Muscle of leg (tissue), 11 donors: Measurements from ENCODE around the gene FMOD. TPM values are rescaled to one million over a fixed set of nuclear protein-coding genes. Genes with fewer than 3 reads are reported as not detected.

Experiments used
- DNase-seq: peaks from one replicate; pipeline ENCODE4 v3.0.0; 2013
- H3K27ac ChIP-seq: one replicate; pipeline ENCODE4 v1.5.1; 2013; ENCODE audit warnings: mild to moderate bottlenecking, low read length, control low read depth
- H3K27me3 ChIP-seq: one replicate; pipeline ENCODE4 v1.6.1; 2013; ENCODE audit warnings: low read length; ENCODE audit not compliant: control insufficient read depth, insufficient read depth
- H3K36me3 ChIP-seq: one replicate; pipeline ENCODE4 v1.6.1; 2013; ENCODE audit warnings: low read length; ENCODE audit not compliant: control insufficient read depth, insufficient read depth
- H3K4me1 ChIP-seq: one replicate; pipeline ENCODE4 v1.6.1; 2013; ENCODE audit warnings: low read length; ENCODE audit not compliant: control insufficient read depth, insufficient read depth
- H3K4me3 ChIP-seq: one replicate; pipeline ENCODE4 v1.5.1; 2013; ENCODE audit warnings: low read length, control low read depth
- H3K9me3 ChIP-seq: replicated peaks from 2 replicates; pipeline ENCODE4 v1.6.1; 2013; ENCODE audit warnings: low read depth, low read length; ENCODE audit not compliant: control insufficient read depth
- WGBS: methylation state at CpG from one replicate; pipeline ENCODE4 v1.1.5; 2013; ENCODE audit warnings: missing lambda C conversion rate; ENCODE audit not compliant: insufficient coverage; 5-methylcytosine and 5-hydroxymethylcytosine counted together
- polyA plus RNA-seq, 8 donors: library from polyadenylated mRNA; unstranded; fragments of 120-200 nt; gene quantifications; one replicate each; pipeline versions ENCODE4 v1.2.1 to v1.2.3, GENCODE V29; 2013; ENCODE audit warnings: inconsistent platforms in 1 of 8, low replicate concordance in 1 of 8; ENCODE audit not compliant: insufficient read length in 8 of 8, insufficient read depth in 1 of 8
- total RNA-seq: library from RNA; stranded (reverse); fragments of 120-200 nt; gene quantifications from one replicate; pipeline ENCODE4 v1.2.4, GENCODE V29; 2013

The FMOD gene
- total and polyA plus RNA-seq, 9 donors: 55.0 to 493 (median 161) TPM

GRCh38 chr1:203346060-203346768 is 4.7 kb downstream of the FMOD start:
- Histone ChIP-seq H3K4me3 (no peak overlapping the region), H3K36me3 (peaks cover 20% of the 10 kb centered on the region), H3K9me3 (no peaks in the 10 kb centered on the region), H3K4me1 (peaks cover 28% of the 10 kb centered on the region), H3K27me3 (peaks cover 7% of the 10 kb centered on the region), H3K27ac (peak overlapping the region; percentile 62)
- peak; percentile 71 for DNase-seq
- WGBS: no CpG with 5 or more reads among the region's 7 CpGs

GRCh38 chr1:203343956-203344754 is 6.8 kb downstream of the FMOD start:
- Histone ChIP-seq H3K36me3 (peaks cover 20% of the 10 kb centered on the region), H3K9me3 (no peaks in the 10 kb centered on the region), H3K4me1 (peaks cover 11% of the 10 kb centered on the region), H3K4me3 (no peak overlapping the region), H3K27me3 (peaks cover 10% of the 10 kb centered on the region), H3K27ac (peak overlapping the region; percentile 29)
- peak; percentile 60 for DNase-seq
- 41% methylated on average over 3 of the region's 9 CpGs for WGBS

GRCh38 chr1:203342192-203342940 is 8.6 kb downstream of the FMOD start:
- H3K4me1 ChIP-seq: peaks cover 11% of the 10 kb centered on the region
- no peak overlapping the region for H3K27ac ChIP-seq
- H3K27me3 ChIP-seq: peaks cover 10% of the 10 kb centered on the region
- H3K9me3 ChIP-seq: no peaks in the 10 kb centered on the region
- no peak overlapping the region for H3K4me3 ChIP-seq
- peak; percentile 56 for DNase-seq
- WGBS: 53% methylated on average over 20 of the region's 23 CpGs
- peaks cover 11% of the 10 kb centered on the region for H3K36me3 ChIP-seq

GRCh38 chr1:203340112-203340790 is 10.7 kb downstream of the FMOD start:
- Histone ChIP-seq H3K27ac (no peak overlapping the region), H3K27me3 (peaks cover 7% of the 10 kb centered on the region), H3K9me3 (no peaks in the 10 kb centered on the region), H3K36me3 (no peaks in the 10 kb centered on the region), H3K4me1 (peaks cover 7% of the 10 kb centered on the region), H3K4me3 (no peak overlapping the region)
- peak; percentile 95 for DNase-seq
- 0% methylated on average over 1 of the region's 7 CpGs for WGBS

- no peaks in the 10 kb centered on the region for H3K9me3 ChIP-seq
- peak; percentile 81 for DNase-seq
- 33% methylated on average over 5 of the region's 18 CpGs for WGBS
- peaks cover 7% of the 10 kb centered on the region for H3K27me3 ChIP-seq
- H3K4me3 ChIP-seq: no peak overlapping the region
- H3K36me3 ChIP-seq: no peaks in the 10 kb centered on the region
- peaks cover 7% of the 10 kb centered on the region for H3K4me1 ChIP-seq
- no peak overlapping the region for H3K27ac ChIP-seq
Measured at GRCh38 chr1:203338335-203339036, 12.4 kb downstream of the FMOD start.

GRCh38 chr1:203336097-203336496 is 14.8 kb downstream of the FMOD start:
- 57% methylated on average over 1 of the region's 1 CpG for WGBS
- Histone ChIP-seq H3K4me3 (no peak overlapping the region), H3K4me1 (no peaks in the 10 kb centered on the region), H3K36me3 (no peaks in the 10 kb centered on the region), H3K9me3 (no peaks in the 10 kb centered on the region), H3K27ac (no peak overlapping the region), H3K27me3 (peaks cover 4% of the 10 kb centered on the region)
- DNase-seq: no peak

- H3K9me3 ChIP-seq: no peaks in the 10 kb centered on the region
- peaks cover 3% of the 10 kb centered on the region for H3K27me3 ChIP-seq
- 100% methylated on average over 1 of the region's 4 CpGs for WGBS
- H3K36me3 ChIP-seq: no peaks in the 10 kb centered on the region
- H3K27ac ChIP-seq: no peak overlapping the region
- no peak overlapping the region for H3K4me3 ChIP-seq
- H3K4me1 ChIP-seq: no peaks in the 10 kb centered on the region
- DNase-seq: no peak
Measured at GRCh38 chr1:203335503-203335902, 15.4 kb downstream of the FMOD start.

GRCh38 chr1:203331224-203331623 is 19.7 kb downstream of the FMOD start:
- H3K4me1 ChIP-seq: peaks cover 20% of the 10 kb centered on the region
- H3K36me3 ChIP-seq: no peaks in the 10 kb centered on the region
- no peaks in the 10 kb centered on the region for H3K27me3 ChIP-seq
- H3K4me3 ChIP-seq: no peak overlapping the region
- 80% methylated on average over 1 of the region's 1 CpG for WGBS
- no peaks in the 10 kb centered on the region for H3K9me3 ChIP-seq
- DNase-seq: no peak
- H3K27ac ChIP-seq: no peak overlapping the region

GRCh38 chr1:203328714-203329122 is 22.2 kb downstream of the FMOD start:
- DNase-seq: no peak
- Histone ChIP-seq H3K4me1 (peaks cover 45% of the 10 kb centered on the region), H3K27ac (no peak overlapping the region), H3K9me3 (no peaks in the 10 kb centered on the region), H3K27me3 (no peaks in the 10 kb centered on the region), H3K36me3 (no peaks in the 10 kb centered on the region), H3K4me3 (no peak overlapping the region)
- 48% methylated on average over 7 of the region's 7 CpGs for WGBS
